Measurements from ENCODE around the gene SELENOH.

The SELENOH gene

GRCh38 chr11:57699813-57700212 lies 41.5 kb upstream of the SELENOH start:
- ChIA-PET CTCF (interaction anchor here (1.1 to 1.2 kb wide), 2 partner anchors 20 to 101 kb away, joined by 3 read pairs; no protein-coding TSS in a partner anchor), POLR2A (interaction anchor here (2.1 kb wide), 1 partner anchor 12 kb away, joined by 6 read pairs; the partner anchor contains the start of genes MED19 and TMX2)
- Histone ChIP-seq H3K4me1 (ENCODE audit: control insufficient read depth, insufficient read depth, low read length) (no peaks in the 10 kb centered on the region), H3K36me3 (ENCODE audit: control insufficient read depth in 2 of 2, insufficient read depth in 1 of 2, low read length in 2 of 2) (peaks cover 11 to 79% of the 10 kb centered on the region in 2 experiments; a peak in 2 of 3 replicates), H3K9me3 (ENCODE audit: control insufficient read depth, insufficient read depth, low read depth, low read length) (no peaks in the 10 kb centered on the region), H3K27ac (ENCODE audit: extremely low read depth, low read depth, low read length) (no peak overlapping the region), H3K4me3 (ENCODE audit: low read depth, low read length) (no peak overlapping the region)
- TF ChIP-seq ZNF266 (tag by site-specific recombination; IDR thresholded peaks at IDR 0.05; ENCODE audit: low read depth) (no peak), ZFP69B (tag by site-specific recombination; IDR thresholded peaks at IDR 0.05) (no peak), GLI2 (tag by site-specific recombination; IDR thresholded peaks at IDR 0.05; ENCODE audit: borderline replicate concordance, low read depth) (no peak), ZNF701 (tag by site-specific recombination; IDR thresholded peaks at IDR 0.05) (no peak), ZNF18 (tag by site-specific recombination; IDR thresholded peaks at IDR 0.05) (no peak)

- no peak overlapping the region for H3K4me3 ChIP-seq (ENCODE audit: low read depth, low read length)
- H3K4me1 ChIP-seq (ENCODE audit: control insufficient read depth, insufficient read depth, low read length) = no peaks in the 10 kb centered on the region
- POLR2A ChIA-PET = no interaction called here
- peaks cover 8 to 75% of the 10 kb centered on the region in 2 experiments; a peak in 2 of 3 replicates for H3K36me3 ChIP-seq (ENCODE audit: control insufficient read depth in 2 of 2, insufficient read depth in 1 of 2, low read length in 2 of 2)
- CTCF ChIA-PET = no interaction called here
- no peaks in the 10 kb centered on the region for H3K9me3 ChIP-seq (ENCODE audit: control insufficient read depth, insufficient read depth, low read depth, low read length)
- H3K27ac ChIP-seq (ENCODE audit: extremely low read depth, low read depth, low read length) = no peak overlapping the region
- TF ChIP-seq ZEB2 (tag by site-specific recombination; IDR thresholded peaks at IDR 0.05) (no peak), ZNF362 (tag by site-specific recombination; IDR thresholded peaks at IDR 0.05) (no peak), INSM2 (tag by site-specific recombination; IDR thresholded peaks at IDR 0.05) (no peak), ZNF311 (tag by site-specific recombination; IDR thresholded peaks at IDR 0.05; ENCODE audit: borderline replicate concordance) (no peak), ZNF791 (tag by site-specific recombination; IDR thresholded peaks at IDR 0.05) (no peak)
These were observed 40.9 kb upstream of the SELENOH start for GRCh38 chr11:57700425-57700824.

GRCh38 chr11:57703341-57703740 lies 38.0 kb upstream of the SELENOH start:
- H3K4me3 ChIP-seq (ENCODE audit: low read depth, low read length) = no peak overlapping the region
- no peak overlapping the region for H3K27ac ChIP-seq (ENCODE audit: extremely low read depth, low read depth, low read length)
- CTCF ChIA-PET = interaction anchor here (0.6 to 1.7 kb wide), 3 partner anchors 16 to 234 kb away, joined by 3 to 10 read pairs (median 3); no protein-coding TSS in a partner anchor
- no peak for TF ChIP-seq ZNF391 (tag by site-specific recombination; IDR thresholded peaks at IDR 0.05; ENCODE audit: borderline replicate concordance, low read depth)
- no peak for TF ChIP-seq ZNF677 (tag by site-specific recombination; IDR thresholded peaks at IDR 0.05)
- no peak for TF ChIP-seq ZNF558 (tag by site-specific recombination; IDR thresholded peaks at IDR 0.05)
- no peak for TF ChIP-seq PRDM10 (tag by site-specific recombination; IDR thresholded peaks at IDR 0.05)
- TF ChIP-seq ZNF132 (tag by site-specific recombination; IDR thresholded peaks at IDR 0.05; ENCODE audit: borderline replicate concordance) = no peak
- TF ChIP-seq OVOL3 (tag by site-specific recombination; IDR thresholded peaks at IDR 0.05) = no peak
- TF ChIP-seq ZNF114 (tag by site-specific recombination; IDR thresholded peaks at IDR 0.05) = no peak
- no peak for TF ChIP-seq ZNF175 (tag by site-specific recombination; IDR thresholded peaks at IDR 0.05)
- no peak for TF ChIP-seq ZNF660 (tag by site-specific recombination; IDR thresholded peaks at IDR 0.05)
- TF ChIP-seq ZNF501 (tag by site-specific recombination; IDR thresholded peaks at IDR 0.05) = no peak
- TF ChIP-seq ZNF707 (tag by site-specific recombination; IDR thresholded peaks at IDR 0.05) = no peak
- H3K9me3 ChIP-seq (ENCODE audit: control insufficient read depth, insufficient read depth, low read depth, low read length) = no peaks in the 10 kb centered on the region
- H3K36me3 ChIP-seq (ENCODE audit: control insufficient read depth in 2 of 2, insufficient read depth in 1 of 2, low read length in 2 of 2) = peaks cover 8 to 67% of the 10 kb centered on the region in 2 experiments; a peak in 2 of 3 replicates
- H3K4me1 ChIP-seq (ENCODE audit: control insufficient read depth, insufficient read depth, low read length) = no peaks in the 10 kb centered on the region
- POLR2A ChIA-PET = interaction anchor here (0.5 to 2.2 kb wide), 5 partner anchors 9 to 104 kb away, joined by 3 to 12 read pairs (median 7); partner anchors contain the start of genes MED19, SELENOH and TMX2

All from HEK293 (cell line).